Caco-2 (cell line): ENCODE measurements around the gene HDGF. TPM values are rescaled to one million over a fixed set of nuclear protein-coding genes. Genes with fewer than 3 reads are reported as not detected.

Source experiments
- BruUV-seq: library from RNA; stranded (reverse); fragments of 400-500 nt; replicated peaks from 2 replicates; lab custom pipeline; 2021; lab: Mats Ljungman, UMichigan
- CTCF ChIA-PET: fragments of 300-600 bp; sonication (Branson Sonifier 250); formaldehyde crosslinking; loops from one replicate; lab custom pipeline; 2022; ENCODE audit warnings: antibody characterized with exemption; lab: Charles Lee
- POLR2A ChIA-PET: fragments of 300-600 bp; sonication (Branson Sonifier 250); formaldehyde crosslinking; loops from one replicate; lab custom pipeline; 2022; ENCODE audit warnings: antibody characterized with exemption; lab: Charles Lee
- DNase-seq, 2 experiments: peaks; one replicate each; pipeline versions ENCODE4 v3.0.0 to v3.0.0-alpha.2; 2020 to 2022
- H3K27me3 ChIP-seq: replicated peaks from 2 replicates; pipeline ENCODE4 v1.6.0; 2011; ENCODE audit warnings: low read length; ENCODE audit not compliant: control insufficient read depth, insufficient read depth
- H3K36me3 ChIP-seq: 2 replicates; pipeline ENCODE4 v1.5.1; 2011; ENCODE audit warnings: low read length; ENCODE audit not compliant: control insufficient read depth, insufficient read depth
- H3K4me1 ChIP-seq: fragments of 250-450 bp; sonication (Bioruptor Pico); 2 replicates; pipeline ENCODE4 v1.5.1; 2020; ENCODE audit warnings: mild to moderate bottlenecking
- H3K4me3 ChIP-seq: 2 replicates; pipeline ENCODE4 v1.5.1; 2011; ENCODE audit warnings: low read depth, mild to moderate bottlenecking, control low read depth, low read length
- H3K9me3 ChIP-seq: fragments of 250-450 bp; sonication (Bioruptor Pico); 2 replicates; pipeline ENCODE4 v1.5.1; 2020; ENCODE audit warnings: mild to moderate bottlenecking, moderate library complexity
- H3K27ac Mint-ChIP-seq: one replicate; pipeline ENCODE4 v1.8.0; 2022; ENCODE audit warnings: mixed read lengths; ENCODE audit not compliant: unreplicated experiment
- H3K27me3 Mint-ChIP-seq: one replicate; pipeline ENCODE4 v1.8.0; 2022; ENCODE audit warnings: mixed read lengths; ENCODE audit not compliant: insufficient read depth, unreplicated experiment
- H3K36me3 Mint-ChIP-seq: one replicate; pipeline ENCODE4 v1.8.0; 2022; ENCODE audit warnings: mild to moderate bottlenecking, mixed read lengths; ENCODE audit not compliant: insufficient read depth, unreplicated experiment
- H3K4me1 Mint-ChIP-seq: one replicate; pipeline ENCODE4 v1.8.0; 2022; ENCODE audit warnings: low read depth, mixed read lengths; ENCODE audit not compliant: unreplicated experiment
- H3K4me3 Mint-ChIP-seq: one replicate; pipeline ENCODE4 v1.8.0; 2022; ENCODE audit warnings: mild to moderate bottlenecking, moderate library complexity, mixed read lengths; ENCODE audit not compliant: unreplicated experiment
- H3K9me3 Mint-ChIP-seq: one replicate; pipeline ENCODE4 v1.8.0; 2022; ENCODE audit warnings: mixed read lengths; ENCODE audit not compliant: unreplicated experiment
- CTCF ChIP-seq, 2 experiments: fragments of 200-600 bp in 1 of 2; IDR thresholded peaks; 1 replicate in 1 of 2; 2 replicates in 1 of 2; pipeline versions ENCODE4 v1.5.1 to v1.8.0; 2011 to 2022; ENCODE audit warnings: antibody characterized with exemption in 1 of 2, control low read depth in 1 of 2, inconsistent platforms in 1 of 2, low read depth in 1 of 2, low read length in 1 of 2, mild to moderate bottlenecking in 1 of 2, moderate library complexity in 1 of 2; ENCODE audit not compliant: insufficient read depth in 1 of 2, severe bottlenecking in 1 of 2, unreplicated experiment in 1 of 2
- intact Hi-C: fragments of 100-400 bp; cut with micrococcal nuclease; formaldehyde crosslinking; loops from one replicate; pipeline ENCODE4 v1.10.0; 2022; ENCODE audit not compliant: unreplicated experiment
- total RNA-seq: library from RNA; stranded (reverse); gene quantifications from 2 replicates; pipeline ENCODE4 v1.2.3, GENCODE V29; 2022

HDGF gene
- total RNA-seq, 1 experiment from 2014 or later = 414 TPM

GRCh38 chr1:156694690-156694962 is 56.8 kb downstream of the HDGF start:
- Histone ChIP-seq H3K9me3 (no peaks in the 10 kb centered on the region), H3K36me3 (no peaks in the 10 kb centered on the region), H3K4me1 (peaks cover 47% of the 10 kb centered on the region), H3K4me3 (no peak overlapping the region), H3K27me3 (no peaks in the 10 kb centered on the region)
- CTCF ChIA-PET = interaction anchor here (1.5 to 3.5 kb wide), 2 partner anchors 11 to 31 kb away, joined by 6 to 24 read pairs; partner anchors contain the start of gene CRABP2
- intact Hi-C loops = no loop called here
- no peaks in the 10 kb centered on the region for H3K27me3 Mint-ChIP-seq
- POLR2A ChIA-PET = interaction anchor here (0.5 kb wide), 1 partner anchor 57 kb away, joined by 5 read pairs; no protein-coding TSS in a partner anchor
- H3K9me3 Mint-ChIP-seq = no peaks in the 10 kb centered on the region
- peaks cover 11% of the 10 kb centered on the region for H3K36me3 Mint-ChIP-seq
- BruUV-seq = no TSS peak
- H3K27ac Mint-ChIP-seq = peak overlapping the region; percentile 13
- peaks cover 19% of the 10 kb centered on the region for H3K4me1 Mint-ChIP-seq
- TF ChIP-seq CTCF (IDR thresholded peaks at IDR 0.05; ENCODE audit: insufficient read depth in 1 of 2, low read depth in 1 of 2, low read length in 1 of 2, severe bottlenecking in 1 of 2, unreplicated experiment in 1 of 2) = no peak
- no peak for DNase-seq
- H3K4me3 Mint-ChIP-seq = no peak overlapping the region

- no TSS peak for BruUV-seq
- Histone ChIP-seq H3K4me3 (no peak overlapping the region), H3K27me3 (no peaks in the 10 kb centered on the region), H3K9me3 (no peaks in the 10 kb centered on the region), H3K4me1 (peaks cover 49% of the 10 kb centered on the region), H3K36me3 (no peaks in the 10 kb centered on the region)
- no peak for DNase-seq
- no peaks in the 10 kb centered on the region for H3K27me3 Mint-ChIP-seq
- CTCF ChIA-PET = interaction anchor here (1.5 to 3.5 kb wide), 2 partner anchors 12 to 32 kb away, joined by 6 to 24 read pairs; partner anchors contain the start of gene CRABP2
- intact Hi-C loops = no loop called here
- no peak overlapping the region for H3K4me3 Mint-ChIP-seq
- peak overlapping the region; percentile 13 for H3K27ac Mint-ChIP-seq
- peaks cover 11% of the 10 kb centered on the region for H3K36me3 Mint-ChIP-seq
- no peak for TF ChIP-seq CTCF (IDR thresholded peaks at IDR 0.05; ENCODE audit: insufficient read depth in 1 of 2, low read depth in 1 of 2, low read length in 1 of 2, severe bottlenecking in 1 of 2, unreplicated experiment in 1 of 2)
- POLR2A ChIA-PET = interaction anchor here (0.5 to 0.6 kb wide), 2 partner anchors 53 to 74 kb away, joined by 3 read pairs; no protein-coding TSS in a partner anchor
- no peaks in the 10 kb centered on the region for H3K9me3 Mint-ChIP-seq
- H3K4me1 Mint-ChIP-seq = peaks cover 23% of the 10 kb centered on the region
These were observed 57.4 kb downstream of the HDGF start for GRCh38 chr1:156693848-156694689.

- ChIA-PET POLR2A (interaction anchor here (0.5 to 1.0 kb wide), 4 partner anchors 17 to 75 kb away, joined by 3 to 7 read pairs (median 3); partner anchors contain the start of gene METTL25B), CTCF (interaction anchor here (0.6 to 5.2 kb wide), 5 partner anchors 10 to 34 kb away, joined by 3 to 262 read pairs (median 6); partner anchors contain the start of genes CRABP2, ISG20L2, METTL25B and NES)
- intact Hi-C loops = no loop called here
- no TSS peak for BruUV-seq
- H3K4me3 Mint-ChIP-seq = peak overlapping the region; percentile 8
- no peak overlapping the region for H3K4me3 ChIP-seq
- H3K4me1 Mint-ChIP-seq = peaks cover 23% of the 10 kb centered on the region
- no peak overlapping the region for H3K27ac Mint-ChIP-seq
- H3K36me3 ChIP-seq = no peaks in the 10 kb centered on the region
- peak; percentile 79 to 90 for DNase-seq
- no peaks in the 10 kb centered on the region for H3K9me3 ChIP-seq
- peaks cover 4% of the 10 kb centered on the region for H3K36me3 Mint-ChIP-seq
- no peaks in the 10 kb centered on the region for H3K27me3 ChIP-seq
- no peaks in the 10 kb centered on the region for H3K27me3 Mint-ChIP-seq
- H3K9me3 Mint-ChIP-seq = no peaks in the 10 kb centered on the region
- peaks cover 49% of the 10 kb centered on the region for H3K4me1 ChIP-seq
- no peak for TF ChIP-seq CTCF (IDR thresholded peaks at IDR 0.05; ENCODE audit: insufficient read depth in 1 of 2, low read depth in 1 of 2, low read length in 1 of 2, severe bottlenecking in 1 of 2, unreplicated experiment in 1 of 2)
These were observed 58.3 kb downstream of the HDGF start for GRCh38 chr1:156692925-156693847.
